B cell (primary cell): ENCODE data around the gene CDC42BPA. TPM values are rescaled to one million over a fixed set of nuclear protein-coding genes. Genes with fewer than 3 reads are reported as not detected.

Source experiments
- ATAC-seq: fragments of 200-7000 bp; cut with Tn5 transposase; one replicate; pipeline ENCODE4 v1.10.0; 2021; ENCODE audit warnings: low read depth, mild to moderate bottlenecking, moderate number of reproducible peaks, moderate library complexity
- CTCF ChIA-PET: fragments of 350-600 bp; sonication (Branson Sonifier 250); formaldehyde crosslinking; loops from one replicate; lab custom pipeline; 2021; ENCODE audit warnings: antibody characterized with exemption, inconsistent platforms; lab: Charles Lee
- POLR2A ChIA-PET: fragments of 350-600 bp; sonication (Branson Sonifier 250); formaldehyde crosslinking; loops from one replicate; lab custom pipeline; 2021; ENCODE audit warnings: antibody characterized with exemption; lab: Charles Lee
- DNase-seq: peaks from one replicate; pipeline ENCODE4 v3.0.0; 2013
- H2AFZ ChIP-seq: 2 replicates; pipeline ENCODE4 v1.6.1; 2012; ENCODE audit warnings: mild to moderate bottlenecking, low read depth, low read length; ENCODE audit not compliant: insufficient read depth, poor library complexity, severe bottlenecking
- H3K27ac ChIP-seq, 2 donors: 1 replicate in 1 of 2; 2 replicates in 1 of 2; pipeline ENCODE4 v1.5.1; 2012 to 2013; ENCODE audit warnings: low read length in 2 of 2, mild to moderate bottlenecking in 2 of 2, moderate library complexity in 1 of 2
- H3K27me3 ChIP-seq, 4 experiments: fragments of 200-600 bp in 1 of 4; sonication (generic) in 1 of 4; replicated peaks in 1 of 4; 1 replicate in 2 of 4; 2 replicates in 2 of 4; pipeline versions ENCODE4 v1.6.1 to v1.7.0; 2013 to 2016; ENCODE audit warnings: low read length in 3 of 4, mild to moderate bottlenecking in 2 of 4, mixed read lengths in 1 of 4, moderate library complexity in 1 of 4; ENCODE audit not compliant: insufficient read depth in 4 of 4, control insufficient read depth in 3 of 4; ENCODE audit errors: control extremely low read depth in 1 of 4
- H3K36me3 ChIP-seq, 2 experiments: replicated peaks in 1 of 2; 1 replicate in 1 of 2; 2 replicates in 1 of 2; pipeline versions ENCODE4 v1.6.1 to v1.7.1; 2013; ENCODE audit warnings: low read length in 1 of 2; ENCODE audit not compliant: insufficient read depth in 2 of 2, control insufficient read depth in 1 of 2; ENCODE audit errors: control extremely low read depth in 1 of 2, extremely low read depth in 1 of 2
- H3K4me1 ChIP-seq, 2 donors: fragments of 200-600 bp in 1 of 2; sonication (generic) in 1 of 2; 1 replicate in 1 of 2; 2 replicates in 1 of 2; pipeline versions ENCODE4 v1.5.1 to v1.6.1; 2013 to 2017; ENCODE audit warnings: low read length in 2 of 2; ENCODE audit not compliant: control insufficient read depth in 2 of 2, insufficient read depth in 2 of 2
- H3K4me2 ChIP-seq: replicated peaks from 2 replicates; pipeline ENCODE3; 2012; ENCODE audit warnings: mild to moderate bottlenecking, low read depth, low read length; ENCODE audit not compliant: poor library complexity, severe bottlenecking
- H3K4me3 ChIP-seq, 5 experiments: fragments of 200-600 bp in 1 of 5; sonication (generic) in 1 of 5; 1 replicate in 3 of 5; 2 replicates in 2 of 5; pipeline versions ENCODE4 v1.5.1 to v1.7.0; 2011 to 2016; ENCODE audit warnings: low read length in 4 of 5, mild to moderate bottlenecking in 4 of 5, low read depth in 2 of 5, control low read depth in 1 of 5, moderate library complexity in 1 of 5; ENCODE audit not compliant: insufficient read depth in 1 of 5; ENCODE audit errors: control extremely low read depth in 1 of 5, extremely low read depth in 1 of 5
- H3K79me2 ChIP-seq: fragments of 200-600 bp; sonication (generic); one replicate; pipeline ENCODE4 v1.6.0; 2016; ENCODE audit warnings: low read length; ENCODE audit not compliant: control insufficient read depth, insufficient read depth
- H3K9ac ChIP-seq: fragments of 200-600 bp; sonication (generic); 2 replicates; pipeline ENCODE4 v1.6.1; 2017; ENCODE audit warnings: mild to moderate bottlenecking, low read length, moderate library complexity
- H3K9me3 ChIP-seq, 3 donors: one replicate each; pipeline versions ENCODE4 v1.6.1 to v1.7.1; 2013; ENCODE audit warnings: low read length in 2 of 3; ENCODE audit not compliant: control insufficient read depth in 2 of 3, insufficient read depth in 1 of 3; ENCODE audit errors: control extremely low read depth in 1 of 3
- H4K20me1 ChIP-seq: 2 replicates; pipeline ENCODE4 v1.6.0; 2012; ENCODE audit warnings: mild to moderate bottlenecking, low read length; ENCODE audit not compliant: insufficient read depth, control insufficient read depth, poor library complexity, severe bottlenecking
- H3K27ac Mint-ChIP-seq: one replicate; pipeline ENCODE4 v1.8.0; 2021; ENCODE audit warnings: mixed read lengths
- H3K27me3 Mint-ChIP-seq: one replicate; pipeline ENCODE4 v1.8.0; 2021; ENCODE audit warnings: mixed read lengths
- H3K4me1 Mint-ChIP-seq: one replicate; pipeline ENCODE4 v1.8.0; 2021; ENCODE audit warnings: mixed read lengths
- H3K4me3 Mint-ChIP-seq: one replicate; pipeline ENCODE4 v1.8.0; 2021; ENCODE audit warnings: mixed read lengths
- H3K9me3 Mint-ChIP-seq: one replicate; pipeline ENCODE4 v1.8.0; 2022; ENCODE audit warnings: mixed read lengths; ENCODE audit not compliant: insufficient read depth
- EZH2 ChIP-seq: IDR thresholded peaks from 2 replicates; pipeline ENCODE4 v1.6.1; 2012; ENCODE audit warnings: borderline replicate concordance, low read depth, mild to moderate bottlenecking, moderate library complexity, low read length; ENCODE audit not compliant: insufficient read depth, poor library complexity, severe bottlenecking
- WGBS: methylation state at CpG from one replicate; pipeline ENCODE4 v1.1.5; 2013; ENCODE audit warnings: missing lambda C conversion rate; ENCODE audit not compliant: insufficient coverage; 5-methylcytosine and 5-hydroxymethylcytosine counted together
- intact Hi-C: fragments of 100-400 bp; cut with micrococcal nuclease; formaldehyde crosslinking; loops from one replicate; pipeline ENCODE4 v1.10.0; 2022
- polyA plus RNA-seq: library from polyadenylated mRNA; depleted of rRNA; stranded (reverse); fragments of >200 nt; gene quantifications from 2 replicates; pipeline ENCODE4 v1.2.3, GENCODE V29; 2012
- total RNA-seq, 2 donors: library from RNA; stranded (reverse); fragments of 120-200 nt in 1 of 2; gene quantifications; 1 replicate in 1 of 2; 2 replicates in 1 of 2; pipeline versions ENCODE4 v1.2.3 to v1.2.4, GENCODE V29; 2013 to 2022
- TF ChIP-seq, protein P1 (sequence below): fragments of 200-600 bp; IDR thresholded peaks from one replicate; pipeline ENCODE4 v1.8.0; 2022; ENCODE audit warnings: antibody characterized with exemption, mild to moderate bottlenecking

The CDC42BPA gene
- total and polyA plus RNA-seq, 2 donors (not counting 1 experiment from before 2014, with no cell fraction given) = 0.04 to 0.69 TPM

DNA sequence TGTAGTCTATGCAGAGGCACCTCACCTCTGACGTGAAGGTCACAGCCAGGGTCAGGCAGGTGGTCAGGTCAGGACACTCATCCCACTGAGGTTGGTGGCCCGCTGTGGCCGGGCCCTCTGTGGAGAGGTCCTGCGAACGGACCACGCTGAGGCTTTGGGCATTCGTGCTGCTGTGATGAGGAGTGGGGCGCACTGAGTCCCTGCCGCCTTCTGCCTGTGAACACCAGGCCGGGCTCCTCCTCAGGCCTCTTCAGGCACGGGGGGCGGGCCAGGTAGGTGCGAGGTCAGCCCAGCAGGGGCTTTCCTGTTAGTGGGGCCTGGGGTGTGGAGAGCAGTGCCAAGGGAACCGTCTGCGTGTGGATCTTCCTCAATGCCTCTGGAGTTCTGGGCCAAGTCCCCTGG, 339.2 kb downstream of the CDC42BPA start:
- Histone ChIP-seq H3K27ac (no peak overlapping the region), H3K27me3 (no peaks in the 10 kb centered on the region), H3K4me1 (no peaks in the 10 kb centered on the region), H3K4me3 (no peak overlapping the region), H3K36me3 (peaks cover 0 to 49% of the 10 kb centered on the region in 2 experiments), H4K20me1 (peaks cover 36% of the 10 kb centered on the region), H3K9me3 (no peaks in the 10 kb centered on the region), H3K9ac (no peak overlapping the region), H3K79me2 (no peaks in the 10 kb centered on the region), H3K4me2 (no peak overlapping the region), H2AFZ (no peak overlapping the region)
- CTCF ChIA-PET = no interaction called here
- ATAC-seq = no peak
- POLR2A ChIA-PET = no interaction called here
- WGBS = 97% methylated on average over 15 of the region's 15 CpGs
- intact Hi-C loops = no loop called here
- H3K4me1 Mint-ChIP-seq = no peaks in the 10 kb centered on the region
- no peak for DNase-seq
- no peaks in the 10 kb centered on the region for H3K9me3 Mint-ChIP-seq
- H3K27ac Mint-ChIP-seq = no peak overlapping the region
- no peak overlapping the region for H3K4me3 Mint-ChIP-seq
- no peak for TF ChIP-seq EZH2
- TF ChIP-seq, protein P1, sequence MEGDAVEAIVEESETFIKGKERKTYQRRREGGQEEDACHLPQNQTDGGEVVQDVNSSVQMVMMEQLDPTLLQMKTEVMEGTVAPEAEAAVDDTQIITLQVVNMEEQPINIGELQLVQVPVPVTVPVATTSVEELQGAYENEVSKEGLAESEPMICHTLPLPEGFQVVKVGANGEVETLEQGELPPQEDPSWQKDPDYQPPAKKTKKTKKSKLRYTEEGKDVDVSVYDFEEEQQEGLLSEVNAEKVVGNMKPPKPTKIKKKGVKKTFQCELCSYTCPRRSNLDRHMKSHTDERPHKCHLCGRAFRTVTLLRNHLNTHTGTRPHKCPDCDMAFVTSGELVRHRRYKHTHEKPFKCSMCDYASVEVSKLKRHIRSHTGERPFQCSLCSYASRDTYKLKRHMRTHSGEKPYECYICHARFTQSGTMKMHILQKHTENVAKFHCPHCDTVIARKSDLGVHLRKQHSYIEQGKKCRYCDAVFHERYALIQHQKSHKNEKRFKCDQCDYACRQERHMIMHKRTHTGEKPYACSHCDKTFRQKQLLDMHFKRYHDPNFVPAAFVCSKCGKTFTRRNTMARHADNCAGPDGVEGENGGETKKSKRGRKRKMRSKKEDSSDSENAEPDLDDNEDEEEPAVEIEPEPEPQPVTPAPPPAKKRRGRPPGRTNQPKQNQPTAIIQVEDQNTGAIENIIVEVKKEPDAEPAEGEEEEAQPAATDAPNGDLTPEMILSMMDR = no peak
- no peaks in the 10 kb centered on the region for H3K27me3 Mint-ChIP-seq

DNA sequence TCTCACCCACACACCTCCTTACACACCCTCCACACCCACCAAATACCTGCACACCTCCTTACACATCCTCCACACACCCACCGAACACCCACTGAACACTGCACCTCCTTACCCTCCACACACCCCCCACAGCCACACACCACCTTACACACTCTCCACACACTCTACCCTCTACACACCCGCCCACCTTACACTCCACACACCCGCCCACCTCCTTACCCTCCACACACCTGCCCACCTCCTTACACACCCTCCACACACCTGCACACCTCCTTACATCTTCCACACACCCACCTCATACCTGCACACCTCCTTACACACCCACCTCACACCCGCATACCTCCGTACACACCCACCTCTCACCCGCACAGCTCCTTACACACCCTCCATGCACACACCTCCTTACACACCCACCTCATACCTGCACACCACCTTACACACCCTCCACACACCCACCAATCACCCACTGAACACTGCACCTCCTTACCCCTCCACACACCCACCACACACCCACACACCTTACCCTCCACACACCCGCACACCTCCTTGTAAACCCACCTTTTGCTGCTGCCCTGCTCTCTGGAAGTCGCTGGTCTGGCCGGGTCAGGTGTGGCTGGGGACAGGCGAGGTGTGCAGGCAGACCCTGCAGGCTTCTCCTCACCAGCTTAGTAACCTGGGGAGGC, 339.7 kb downstream of the CDC42BPA start:
- Histone ChIP-seq H3K4me2 (no peak overlapping the region), H3K27me3 (no peaks in the 10 kb centered on the region), H3K79me2 (no peaks in the 10 kb centered on the region), H3K9ac (no peak overlapping the region), H4K20me1 (peaks cover 38% of the 10 kb centered on the region), H3K9me3 (no peaks in the 10 kb centered on the region), H3K4me3 (no peak overlapping the region), H3K36me3 (peaks cover 0 to 45% of the 10 kb centered on the region in 2 experiments), H3K27ac (no peak overlapping the region), H3K4me1 (no peaks in the 10 kb centered on the region), H2AFZ (no peak overlapping the region)
- ChIA-PET CTCF (no interaction called here), POLR2A (no interaction called here)
- intact Hi-C loops = no loop called here
- no peak overlapping the region for H3K4me3 Mint-ChIP-seq
- no peak for ATAC-seq
- no peak overlapping the region for H3K27ac Mint-ChIP-seq
- WGBS = 100% methylated on average over 5 of the region's 10 CpGs
- no peaks in the 10 kb centered on the region for H3K27me3 Mint-ChIP-seq
- TF ChIP-seq EZH2 = no peak
- TF ChIP-seq, protein P1 = no peak
- H3K9me3 Mint-ChIP-seq = no peaks in the 10 kb centered on the region
- no peaks in the 10 kb centered on the region for H3K4me1 Mint-ChIP-seq
- no peak for DNase-seq
